Fibroblast of skin of right quadriceps (primary cell): Measurements from ENCODE around the gene AFTPH.
A peak's percentile ranks its signal among the peaks of the same experiment; 100 is the strongest.

Experiments
- DNase-seq: peaks from one replicate; pipeline ENCODE4 v3.0.0-alpha.2; 2013

The AFTPH gene

DNA sequence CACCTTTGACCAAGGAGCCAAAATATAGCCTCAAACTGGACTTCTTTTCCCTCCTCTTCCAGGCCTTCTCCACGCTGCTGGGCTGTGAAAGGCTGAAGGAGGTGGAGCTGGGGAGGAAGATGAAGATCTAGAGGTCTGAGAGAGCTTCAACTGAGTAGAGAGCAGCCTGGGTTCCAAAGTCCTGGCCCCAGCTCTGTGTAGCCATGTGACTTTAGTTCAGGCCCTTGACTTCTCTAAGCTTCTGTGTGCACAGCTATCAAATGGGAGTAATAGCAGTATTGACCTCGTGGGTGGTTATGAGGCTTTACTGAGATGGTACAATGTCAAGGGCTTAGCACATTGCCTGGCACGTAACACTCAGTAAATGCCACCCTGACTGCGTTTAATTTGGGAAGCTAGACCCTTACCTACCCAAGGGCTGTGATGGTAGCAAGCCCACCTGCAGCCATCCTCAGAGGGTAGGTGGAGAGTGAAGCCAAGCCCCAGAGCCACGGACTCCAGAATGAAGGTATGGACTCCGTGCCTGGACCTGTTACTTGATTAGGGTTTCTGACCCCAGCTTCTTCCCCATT, 91.2 kb downstream of the AFTPH start:
- no peak for DNase-seq

DNA sequence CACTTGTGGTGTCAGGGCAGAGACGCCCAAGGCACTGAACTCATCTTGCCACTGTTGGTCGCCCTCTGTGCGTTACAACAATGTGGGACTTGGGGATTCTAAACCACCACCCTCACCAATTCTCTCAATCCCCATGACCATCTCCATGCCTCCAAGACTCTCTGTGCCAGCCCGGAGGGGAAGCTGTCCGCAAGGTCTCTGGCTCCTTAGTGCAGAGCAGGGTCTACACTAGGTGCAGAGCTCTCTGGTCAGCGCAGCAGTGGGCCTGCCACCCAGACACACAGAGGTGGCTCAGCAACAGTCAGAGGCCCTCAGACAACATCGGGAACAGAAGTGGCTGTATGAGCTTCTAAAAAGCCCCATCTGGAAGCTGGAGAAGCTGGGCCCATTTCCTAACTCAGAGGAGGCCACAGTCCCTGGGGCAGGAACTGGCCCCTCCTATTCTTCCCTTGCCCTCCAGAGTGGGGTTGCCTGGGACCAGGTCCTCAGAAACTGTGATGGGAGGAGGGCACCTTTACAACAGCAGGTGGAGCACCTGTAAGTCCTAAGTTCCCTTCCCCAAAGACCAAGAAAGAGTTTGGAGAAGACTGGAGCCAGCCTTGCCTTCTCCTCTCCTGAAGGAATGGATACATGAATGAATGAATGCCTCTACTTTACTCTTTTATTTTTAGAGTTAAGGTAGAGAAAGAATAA, 91.9 kb downstream of the AFTPH start:
- no peak for DNase-seq

DNA sequence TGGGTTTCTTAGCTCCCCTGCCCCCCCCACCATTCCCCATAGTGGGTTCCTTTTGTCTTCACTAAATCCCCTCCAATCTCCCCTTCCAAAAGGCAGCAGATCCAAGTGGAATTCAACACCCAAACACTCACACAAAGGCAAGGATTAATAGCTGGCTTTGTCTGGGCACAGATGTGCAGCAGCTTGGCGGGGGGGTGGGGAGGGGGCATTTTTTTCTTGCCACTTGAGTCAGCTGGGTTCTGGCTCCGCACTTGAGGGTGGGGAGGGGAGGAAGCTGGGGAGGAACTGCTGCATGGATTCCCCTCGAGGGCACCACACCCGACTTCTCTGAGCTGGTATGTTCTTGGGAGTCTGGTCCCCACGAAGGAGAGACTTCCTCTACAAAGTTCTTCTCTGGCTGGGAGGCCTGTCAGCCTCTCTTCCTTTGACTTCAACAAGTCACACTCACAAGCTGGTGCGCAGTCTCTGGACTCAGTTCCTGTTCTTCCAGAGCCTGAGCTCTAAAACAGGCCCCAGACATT, 93.6 kb downstream of the AFTPH start:
- no peak for DNase-seq

DNA sequence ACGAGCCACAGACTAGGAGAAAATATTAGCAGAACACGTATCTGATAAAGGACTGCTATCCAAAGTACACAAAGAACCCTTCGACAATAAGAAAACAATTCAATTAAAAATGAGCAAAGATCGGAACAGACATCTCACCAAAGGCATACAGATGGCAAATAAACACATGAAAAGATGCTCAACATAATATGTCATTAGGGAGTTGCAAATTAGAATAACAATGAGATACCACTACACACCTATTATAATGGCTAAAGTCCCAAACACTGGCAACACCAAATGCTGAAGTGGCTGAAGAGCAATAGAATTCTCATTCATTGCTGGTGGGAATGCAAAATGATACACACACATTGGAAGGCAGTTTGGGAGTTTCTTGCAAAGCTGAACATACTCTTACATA, 96.5 kb downstream of the AFTPH start:
- no peak for DNase-seq

DNA sequence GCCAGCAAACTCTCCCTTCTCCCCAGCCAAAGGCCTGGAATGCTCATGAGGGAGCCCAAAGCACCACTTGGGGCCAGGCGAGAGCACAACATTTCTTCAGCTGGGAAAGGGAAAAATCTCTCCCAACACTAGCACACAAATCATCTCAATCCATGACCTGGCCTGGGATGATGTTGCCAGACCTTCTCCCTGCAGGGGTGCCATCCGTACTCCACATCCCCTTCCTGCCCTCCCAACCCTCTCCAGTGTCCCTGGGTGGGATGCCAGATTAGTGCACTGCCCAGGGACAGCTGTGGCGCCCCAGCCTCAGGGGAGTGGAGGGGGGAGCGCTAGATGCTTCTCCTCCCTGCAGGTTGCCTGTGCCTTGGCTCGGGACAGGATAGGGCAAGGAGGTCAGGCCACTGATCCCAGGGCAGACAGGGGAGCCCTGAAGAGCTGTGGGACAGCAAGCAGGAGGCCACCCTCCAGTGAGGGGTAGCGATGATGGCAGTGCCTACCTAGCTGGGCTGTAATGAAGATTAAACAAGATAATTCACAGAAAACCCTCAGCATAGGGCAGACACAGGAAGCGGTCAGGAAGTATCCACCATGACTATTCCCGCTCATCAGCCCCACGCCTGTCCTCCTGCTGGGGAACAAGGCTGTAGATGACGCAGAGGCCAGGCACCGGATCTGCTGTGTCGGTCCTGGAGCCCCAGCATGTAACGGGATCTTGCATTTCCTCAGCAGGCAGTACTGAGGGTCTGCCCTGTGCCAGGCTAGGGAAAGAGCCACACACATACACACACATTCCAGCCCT, 98.5 kb downstream of the AFTPH start:
- no peak for DNase-seq

DNA sequence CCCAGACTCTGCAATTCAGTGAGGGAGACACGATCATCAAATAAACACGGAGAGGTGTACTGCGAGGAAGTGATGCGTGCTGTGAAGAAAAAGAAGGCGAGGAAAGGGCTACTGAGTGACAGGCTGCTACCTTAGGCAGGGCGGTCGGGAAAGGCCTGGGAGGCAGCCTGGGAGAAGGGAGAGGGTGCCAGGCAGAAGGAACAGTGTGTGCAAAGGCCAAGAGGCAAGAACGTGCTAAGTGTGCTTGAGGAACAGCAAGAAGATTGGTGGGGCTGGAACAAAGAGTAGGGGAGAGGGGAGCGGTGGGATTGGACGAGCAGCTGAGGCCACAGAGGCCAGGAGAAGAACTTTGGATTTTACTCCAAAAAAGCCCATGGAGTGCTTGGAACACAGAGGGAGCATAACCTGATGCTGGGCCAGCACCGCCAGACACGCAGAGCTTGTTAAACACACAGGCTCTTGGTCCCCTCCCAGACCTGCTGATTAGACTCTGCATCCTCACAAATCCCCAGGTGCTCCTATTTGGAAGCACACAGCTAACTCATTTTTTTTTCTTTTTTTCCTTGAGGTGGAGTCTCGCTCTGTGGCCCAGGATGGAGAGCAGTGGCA, 99.2 kb downstream of the AFTPH start:
- no peak for DNase-seq

DNA sequence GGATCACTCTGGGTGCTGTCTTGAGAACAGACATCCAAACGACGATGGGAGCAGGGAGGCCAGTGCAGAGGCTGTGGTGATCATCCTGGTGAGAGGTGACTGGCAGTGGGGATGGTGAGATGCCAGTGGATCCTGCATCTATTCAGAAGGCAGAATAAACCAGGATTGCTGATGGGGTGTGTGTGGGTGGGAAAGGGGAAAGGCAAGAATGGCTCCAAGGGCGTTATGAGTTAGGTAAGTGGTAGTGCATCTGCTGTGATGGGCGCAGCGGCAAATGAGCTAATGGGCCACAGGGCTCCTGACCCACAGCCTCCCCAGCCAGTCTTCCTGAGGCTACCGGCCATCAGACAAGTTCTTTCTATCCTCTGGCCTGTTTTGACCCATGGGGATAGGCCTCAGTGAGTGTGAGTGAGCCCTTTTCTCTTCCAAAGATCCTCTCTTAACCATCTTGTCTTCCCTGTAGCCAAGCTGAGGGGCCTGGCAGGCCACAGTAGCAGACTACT, 100.0 kb downstream of the AFTPH start:
- no peak for DNase-seq

DNA sequence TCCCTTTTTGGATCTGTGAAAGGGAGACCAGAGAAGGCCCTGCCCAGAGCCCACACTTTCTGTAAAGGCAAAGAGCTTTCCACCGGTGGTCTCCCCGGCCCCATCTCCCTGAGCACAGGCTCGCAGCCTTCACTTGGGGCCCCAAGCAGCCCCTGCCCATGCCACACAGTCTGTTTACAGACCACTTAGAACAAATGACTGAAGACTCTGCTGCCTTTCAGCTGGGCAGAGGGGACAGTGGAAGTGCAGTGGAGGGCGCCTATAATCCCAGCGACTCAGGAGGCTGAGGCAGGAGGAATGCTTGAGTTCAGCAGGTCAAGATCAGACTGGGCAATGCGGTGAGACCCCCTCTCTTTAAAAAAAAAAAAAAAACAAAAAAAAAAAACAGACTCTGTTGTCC, 100.7 kb downstream of the AFTPH start:
- no peak for DNase-seq

DNA sequence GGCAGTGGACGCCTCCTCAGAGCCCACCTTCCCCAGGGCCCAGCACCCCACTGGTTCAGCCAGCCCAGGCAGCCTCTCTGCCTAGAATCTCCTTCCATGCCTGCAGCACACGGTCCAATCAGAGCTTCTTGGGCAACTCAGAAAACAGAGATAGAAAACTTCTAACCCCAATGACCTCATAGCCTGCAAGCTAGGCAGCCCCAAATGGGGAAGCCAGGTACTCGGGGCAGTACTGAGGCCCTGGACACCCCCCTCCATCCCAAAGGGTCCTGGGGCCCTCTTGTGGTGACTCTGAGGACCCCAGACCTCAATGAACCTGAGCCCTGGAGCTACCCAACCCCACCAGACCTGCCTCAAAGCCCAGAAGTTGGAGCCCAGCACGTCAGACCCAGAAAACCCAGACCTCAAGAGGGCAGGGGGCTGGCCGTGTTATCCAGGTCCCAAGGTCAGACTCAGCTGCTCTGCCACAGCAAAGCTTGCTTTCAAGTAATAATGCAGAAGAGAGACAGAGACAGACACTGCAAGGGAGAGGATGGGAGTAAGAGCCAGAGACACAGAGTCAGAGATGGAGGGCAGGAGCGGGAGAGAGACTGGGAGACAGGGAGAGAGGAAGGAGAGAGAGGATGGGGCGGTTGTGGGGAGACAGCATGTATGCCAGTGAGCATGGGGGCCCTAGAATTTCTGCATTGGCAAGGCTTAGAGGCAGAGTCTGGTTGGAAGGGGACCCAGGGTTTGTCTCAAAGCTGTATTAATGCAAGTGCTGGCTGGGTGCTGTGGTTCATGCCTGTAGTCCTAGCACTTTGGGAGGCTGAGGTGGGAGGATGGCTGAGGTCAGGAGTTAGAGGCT, 101.4 kb downstream of the AFTPH start:
- no peak for DNase-seq

DNA sequence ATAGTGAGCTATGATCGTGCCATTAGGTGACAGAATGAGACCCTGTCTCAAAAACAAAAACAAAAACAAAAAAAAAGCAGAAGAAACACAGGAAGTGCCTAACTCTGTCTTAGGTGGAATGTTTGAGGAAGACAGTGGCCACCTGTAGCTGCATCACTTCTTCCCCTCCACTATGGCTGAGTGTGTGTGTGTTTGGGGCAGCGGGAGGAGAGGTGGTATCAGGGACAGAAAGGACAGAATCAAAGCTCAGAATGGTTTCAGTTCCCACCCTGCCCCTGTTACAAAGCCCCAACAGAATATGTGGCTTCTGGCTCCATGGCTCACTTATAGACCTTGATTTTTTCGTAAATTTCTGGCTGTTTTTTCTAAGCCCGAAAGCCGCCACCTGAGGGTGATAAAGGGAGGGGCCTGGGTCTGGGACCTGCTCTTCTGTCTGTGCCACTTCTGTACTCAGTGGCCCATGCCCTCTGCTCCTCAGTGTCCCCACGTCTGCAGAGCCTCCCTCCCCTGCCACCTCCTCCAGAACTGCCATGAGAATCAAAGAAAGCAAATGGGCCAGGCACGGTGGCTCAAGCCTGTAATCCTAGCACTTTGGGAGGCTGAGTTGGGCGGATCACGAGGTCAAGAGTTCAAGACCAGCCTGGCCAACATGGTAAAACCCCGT, 102.2 kb downstream of the AFTPH start:
- DNase-seq, result no peak

DNA sequence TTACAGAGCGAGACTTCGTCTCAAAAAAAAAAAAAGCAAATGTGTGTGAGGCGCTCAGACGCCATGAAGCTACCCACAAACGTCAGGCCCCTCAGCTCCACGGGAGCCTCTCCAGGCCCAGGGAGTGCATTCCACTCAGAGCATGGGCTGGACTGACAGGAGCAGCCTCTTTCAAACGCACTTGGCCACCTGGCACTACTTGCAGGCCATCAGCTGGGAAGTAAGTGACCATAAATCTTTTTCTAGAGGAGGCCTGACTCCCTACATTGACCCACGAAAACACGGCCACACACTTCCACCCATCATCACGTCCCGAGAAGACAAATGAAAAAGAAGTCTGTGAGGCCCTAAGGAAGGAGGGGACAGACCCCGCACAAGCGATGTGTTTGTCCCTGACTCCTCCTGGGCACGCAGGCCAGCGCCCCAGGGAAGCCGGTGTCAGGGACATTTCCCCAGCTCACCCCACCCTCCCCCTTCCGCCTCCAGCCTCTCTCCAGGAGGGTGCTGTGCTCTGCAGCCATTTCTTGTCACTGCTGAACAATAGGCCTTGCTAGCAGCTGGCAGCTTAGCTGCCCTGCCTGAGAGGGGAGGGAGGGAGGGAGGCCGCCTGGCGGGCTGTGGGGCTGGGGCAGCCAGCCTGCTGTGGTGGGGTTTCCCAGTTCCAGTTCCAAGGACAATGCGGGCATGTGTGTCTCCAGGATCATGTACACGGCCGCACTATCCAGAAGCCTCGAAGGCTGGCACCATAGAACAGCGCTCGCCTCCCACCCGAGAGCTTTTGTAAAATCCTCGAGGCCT, 103.0 kb downstream of the AFTPH start:
- DNase-seq, result no peak

DNA sequence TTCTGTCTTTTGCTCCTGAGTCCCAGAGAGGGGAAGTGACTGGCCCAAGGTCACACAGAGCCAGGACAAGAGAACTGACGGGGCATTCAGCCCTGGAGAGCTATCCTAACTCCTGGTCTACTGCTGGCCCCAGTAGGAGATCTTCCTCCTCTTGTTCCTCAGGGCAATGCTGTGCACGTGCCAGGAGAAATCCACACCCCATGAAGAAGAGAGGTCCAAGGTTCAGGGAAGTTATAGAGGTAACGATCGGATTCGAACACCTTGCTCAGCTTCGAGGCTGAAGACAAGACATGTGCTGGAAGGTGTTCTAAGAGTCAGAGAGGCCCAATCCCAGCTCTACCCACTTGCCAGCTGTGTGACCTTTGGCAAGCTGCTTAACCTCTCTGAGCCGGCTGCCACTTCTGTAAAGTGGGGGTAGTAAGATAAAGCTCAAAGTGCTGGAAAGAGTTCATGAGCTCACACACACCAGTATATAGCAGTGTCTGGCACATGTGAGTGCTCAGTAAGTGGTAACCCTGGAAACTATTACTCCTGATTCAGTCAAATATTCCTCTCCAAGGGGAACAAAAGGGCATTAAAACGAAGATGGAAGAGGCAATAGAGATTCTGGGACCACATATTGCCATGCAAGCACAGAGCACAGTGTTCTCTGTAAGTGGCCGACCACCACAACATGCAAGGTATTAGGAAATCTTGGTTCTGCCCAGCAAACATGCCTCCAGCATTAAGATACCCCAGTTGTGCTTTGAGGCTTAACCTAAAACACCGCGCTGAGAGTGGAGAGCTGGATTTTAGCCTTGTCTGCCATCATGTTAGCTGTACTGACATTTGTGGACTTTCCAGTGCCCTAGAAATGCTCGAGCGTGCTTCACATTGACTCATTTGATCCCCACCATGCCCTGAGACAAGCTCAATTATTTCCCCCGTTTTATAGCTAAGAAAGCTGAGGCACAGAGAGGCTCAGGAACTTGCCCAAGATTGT, 104.0 kb downstream of the AFTPH start:
- DNase-seq, result no peak

DNA sequence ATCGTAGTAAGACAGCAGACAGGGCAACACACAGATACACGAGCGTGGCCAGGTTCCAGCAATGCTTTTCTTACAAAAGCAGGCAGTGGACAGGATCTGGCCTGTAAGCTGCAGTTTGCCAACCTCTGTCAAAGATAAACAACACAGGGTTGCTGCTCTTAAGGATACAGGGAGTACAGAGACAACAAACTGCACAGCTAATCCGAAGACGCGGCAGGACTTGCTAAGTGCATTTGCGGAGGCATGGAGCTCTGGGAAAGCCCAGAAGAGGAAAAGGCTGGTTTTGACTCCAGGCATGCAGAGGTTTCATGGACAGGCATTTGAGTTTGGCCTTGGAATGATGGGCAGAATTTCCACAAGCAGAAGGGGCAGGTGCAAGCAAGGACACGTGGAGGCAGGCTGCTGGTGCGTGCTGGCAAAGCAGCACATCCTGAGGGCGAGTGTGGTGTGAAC, 105.2 kb downstream of the AFTPH start:
- DNase-seq, result no peak

DNA sequence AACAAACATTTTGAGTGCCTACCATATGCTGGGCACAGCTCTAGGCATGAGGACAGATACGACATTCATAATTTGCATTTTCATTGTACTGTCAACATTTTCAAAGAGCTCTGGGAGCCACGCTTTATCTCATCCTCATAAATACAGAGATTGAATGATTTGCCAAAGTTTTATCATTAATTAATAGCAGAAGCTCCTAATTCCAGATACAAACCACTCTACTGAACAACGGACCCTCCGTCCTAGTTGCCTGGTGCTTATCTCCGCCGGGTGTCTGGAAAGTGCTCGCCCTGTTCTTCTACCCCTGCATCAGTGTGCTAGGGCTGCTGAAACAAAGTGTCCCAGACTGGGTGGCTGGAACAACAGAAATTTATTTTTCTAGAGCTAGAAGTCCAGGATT, 105.7 kb downstream of the AFTPH start:
- no peak for DNase-seq

DNA sequence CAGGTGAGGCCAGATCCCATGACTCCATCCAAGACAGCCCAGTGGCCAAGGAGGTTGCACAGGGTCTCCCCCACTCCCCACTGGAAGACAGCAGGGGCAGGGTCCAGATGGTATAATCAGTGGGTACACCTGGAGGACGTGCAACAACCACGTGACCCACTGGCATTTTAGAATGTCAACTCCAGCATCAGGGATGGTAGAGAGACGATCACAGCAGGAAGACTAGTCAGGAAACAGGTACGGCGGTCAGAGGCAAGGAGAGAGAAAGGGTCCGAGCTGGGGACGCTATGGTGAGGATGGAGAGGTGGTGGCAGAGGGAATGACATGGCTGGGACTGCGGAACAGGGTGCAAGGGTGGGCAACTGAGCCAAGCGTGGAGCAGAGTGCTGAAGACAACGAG, 106.6 kb downstream of the AFTPH start:
- DNase-seq, result no peak

DNA sequence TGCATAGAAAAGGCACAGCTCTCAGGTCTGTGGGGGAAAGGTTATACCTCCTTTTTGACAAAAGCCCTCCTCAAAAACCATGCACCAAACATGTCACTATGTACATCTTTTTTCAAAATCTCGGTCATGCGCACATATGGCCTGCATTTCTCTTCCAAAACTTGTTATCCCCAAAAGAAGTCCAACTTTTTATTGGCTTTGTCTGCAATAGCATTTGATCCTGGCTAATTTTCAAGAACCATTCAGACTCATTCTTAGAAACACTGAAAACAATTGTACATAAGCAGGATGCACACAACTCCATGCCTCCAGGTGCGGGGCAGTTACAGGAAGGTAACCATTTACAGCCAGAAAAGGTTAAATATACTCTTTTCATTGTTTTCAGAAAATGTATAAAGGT, 107.6 kb downstream of the AFTPH start:
- DNase-seq, result no peak

DNA sequence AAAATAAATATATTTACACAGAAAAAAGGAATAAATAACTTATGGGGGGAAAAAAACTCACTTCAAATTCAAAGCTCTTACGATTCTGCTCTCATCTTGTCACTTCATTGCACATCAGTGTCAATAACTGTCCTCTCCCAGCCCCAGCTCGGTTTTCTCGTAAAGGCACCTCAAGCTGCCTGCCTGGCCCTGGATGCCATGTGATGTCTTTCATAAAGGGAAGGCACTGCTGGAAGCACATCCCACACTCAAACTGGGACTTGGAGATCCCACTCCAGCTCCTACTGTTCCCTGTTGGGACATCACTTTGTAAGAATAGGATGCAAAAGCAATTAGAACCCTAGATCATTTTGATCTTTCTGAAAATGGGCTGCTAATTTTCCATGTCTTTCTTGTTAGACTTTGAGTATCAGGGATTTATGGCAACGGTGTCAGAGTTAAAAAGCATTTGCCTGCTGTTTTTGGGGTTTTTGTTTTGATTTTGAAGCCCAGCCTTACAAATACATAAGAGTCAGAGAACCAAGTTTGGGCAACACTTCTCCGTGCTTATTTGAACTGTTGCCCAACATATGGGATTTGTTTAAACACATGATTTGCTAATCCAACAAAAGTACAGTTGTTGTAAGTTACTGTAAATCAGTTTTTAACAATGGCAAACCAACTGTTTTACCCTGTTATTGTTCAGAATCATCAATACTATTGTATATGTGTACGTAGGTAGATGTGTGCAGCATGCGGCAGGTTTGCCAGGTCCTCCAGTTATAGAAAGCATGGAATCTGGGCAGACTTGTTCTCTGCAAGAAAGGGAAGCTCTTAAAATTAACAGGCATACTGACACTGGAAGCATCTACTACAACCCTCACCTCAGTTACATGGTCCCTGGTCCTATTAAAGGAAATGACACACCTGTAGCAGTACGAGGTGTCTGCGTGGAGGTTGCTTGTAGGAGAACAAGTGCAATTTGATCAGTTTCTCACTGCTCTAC, 109.0 kb downstream of the AFTPH start:
- peak; percentile 70 for DNase-seq
